Peyer's patch (tissue), 4 donors: ENCODE measurements around the gene ATP11A.

Experiments used
- POLR2A ChIP-seq, 2 donors: fragments of 450-650 bp; IDR thresholded peaks; one replicate each; pipeline ENCODE4 v1.5.1; 2017; ENCODE audit warnings: antibody characterized with exemption in 2 of 2, mild to moderate bottlenecking in 2 of 2, moderate library complexity in 2 of 2
- TF ChIP-seq, protein P1 (sequence below), 6 experiments: fragments of 450-650 bp in 4 of 6; fragments of 200-600 bp in 2 of 6; sonication (generic) in 1 of 6; IDR thresholded peaks; one replicate each; pipeline ENCODE4 v1.5.1; 2017 to 2019; ENCODE audit warnings: antibody characterized with exemption in 6 of 6, mild to moderate bottlenecking in 3 of 6, moderate library complexity in 1 of 6

DNA sequence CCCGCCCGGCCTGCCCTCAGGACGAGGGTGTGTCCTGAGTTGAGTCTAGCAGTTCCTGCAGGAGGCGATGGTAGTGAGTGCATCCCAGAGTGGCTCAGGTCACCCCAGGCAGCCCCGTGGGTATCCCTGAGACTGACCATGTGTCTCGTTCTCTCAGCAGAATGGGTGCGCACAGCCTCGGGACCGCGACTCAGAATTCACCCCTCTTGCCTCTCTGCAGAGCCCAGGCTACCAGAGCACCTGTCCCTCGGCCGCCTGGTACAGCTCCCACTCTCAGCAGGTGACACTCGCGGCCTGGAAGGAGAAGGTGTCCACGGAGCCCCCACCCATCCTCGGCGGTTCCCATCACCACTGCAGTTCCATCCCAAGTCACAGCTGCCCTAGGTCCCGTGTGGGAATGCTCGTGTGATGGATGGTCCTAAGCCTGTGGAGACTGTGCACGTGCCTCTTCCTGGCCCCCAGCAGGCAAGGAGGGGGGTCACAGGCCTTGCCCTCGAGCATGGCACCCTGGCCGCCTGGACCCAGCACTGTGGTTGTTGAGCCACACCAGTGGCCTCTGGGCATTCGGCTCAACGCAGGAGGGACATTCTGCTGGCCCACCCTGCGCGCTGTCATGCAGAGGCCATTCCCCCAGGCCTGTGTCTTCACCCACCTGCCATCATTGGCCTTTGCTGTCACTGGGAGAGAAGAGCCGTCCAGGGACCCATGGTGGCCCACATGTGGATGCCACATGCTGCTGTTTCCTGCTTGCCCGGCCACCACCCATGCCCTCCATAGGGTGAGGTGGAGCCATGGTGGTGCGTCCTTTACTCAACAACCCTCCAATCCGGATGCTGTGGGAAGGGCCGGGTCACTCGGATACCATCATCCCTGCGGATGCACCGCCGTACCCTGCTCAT lies 192.1 kb downstream of the ATP11A start:
- TF ChIP-seq, protein P1, sequence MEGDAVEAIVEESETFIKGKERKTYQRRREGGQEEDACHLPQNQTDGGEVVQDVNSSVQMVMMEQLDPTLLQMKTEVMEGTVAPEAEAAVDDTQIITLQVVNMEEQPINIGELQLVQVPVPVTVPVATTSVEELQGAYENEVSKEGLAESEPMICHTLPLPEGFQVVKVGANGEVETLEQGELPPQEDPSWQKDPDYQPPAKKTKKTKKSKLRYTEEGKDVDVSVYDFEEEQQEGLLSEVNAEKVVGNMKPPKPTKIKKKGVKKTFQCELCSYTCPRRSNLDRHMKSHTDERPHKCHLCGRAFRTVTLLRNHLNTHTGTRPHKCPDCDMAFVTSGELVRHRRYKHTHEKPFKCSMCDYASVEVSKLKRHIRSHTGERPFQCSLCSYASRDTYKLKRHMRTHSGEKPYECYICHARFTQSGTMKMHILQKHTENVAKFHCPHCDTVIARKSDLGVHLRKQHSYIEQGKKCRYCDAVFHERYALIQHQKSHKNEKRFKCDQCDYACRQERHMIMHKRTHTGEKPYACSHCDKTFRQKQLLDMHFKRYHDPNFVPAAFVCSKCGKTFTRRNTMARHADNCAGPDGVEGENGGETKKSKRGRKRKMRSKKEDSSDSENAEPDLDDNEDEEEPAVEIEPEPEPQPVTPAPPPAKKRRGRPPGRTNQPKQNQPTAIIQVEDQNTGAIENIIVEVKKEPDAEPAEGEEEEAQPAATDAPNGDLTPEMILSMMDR (IDR thresholded peaks at IDR 0.05): no peak
- no peak for TF ChIP-seq POLR2A (IDR thresholded peaks at IDR 0.05)
